ENCODE results near the gene TMED6.

Gene TMED6

GRCh38 chr16:69319826-69320739 lies 31.5 kb downstream of the TMED6 start:
- WGBS, result 95% methylated on average over 27 of the region's 30 CpGs

GRCh38 chr16:69319381-69319780 lies 32.2 kb downstream of the TMED6 start:
- H2AK5ac ChIP-seq (ENCODE audit: low read length, severe bottlenecking), result no peak overlapping the region
- H3K9ac ChIP-seq (ENCODE audit: low read length), result no peak overlapping the region
- no peak overlapping the region for H3K4ac ChIP-seq (ENCODE audit: low read depth in 1 of 2, low read length in 2 of 2)
- no peak overlapping the region for H4K8ac ChIP-seq (ENCODE audit: low read length)
- peaks cover 56% of the 10 kb centered on the region for H3K79me1 ChIP-seq (replicated peaks; ENCODE audit: low read length, poor library complexity, severe bottlenecking)
- no peak overlapping the region for H3K27ac ChIP-seq (ENCODE audit: low read length, poor library complexity, severe bottlenecking)
- peaks cover 92 to 94% of the 10 kb centered on the region in 2 experiments for H3K36me3 ChIP-seq (ENCODE audit: control insufficient read depth in 1 of 2, insufficient read depth in 2 of 2, low read depth in 1 of 2, low read length in 2 of 2)
- H3K4me3 ChIP-seq (ENCODE audit: insufficient read depth in 1 of 2, low read depth in 1 of 2, low read length in 2 of 2), result no peak overlapping the region
- H2BK120ac ChIP-seq (ENCODE audit: low read depth, low read length), result no peak overlapping the region
- H2BK15ac ChIP-seq (ENCODE audit: low read depth, poor library complexity, severe bottlenecking), result no peak overlapping the region
- peaks cover 9% of the 10 kb centered on the region for H3K4me1 ChIP-seq (ENCODE audit: control insufficient read depth, insufficient read depth, low read depth, low read length)
- no peak overlapping the region for H2BK5ac ChIP-seq (ENCODE audit: low read depth, low read length, poor library complexity, severe bottlenecking)
- no peak overlapping the region for H3K23ac ChIP-seq (ENCODE audit: low read length in 2 of 2)
- 97% methylated on average over 8 of the region's 9 CpGs for WGBS
- no peaks in the 10 kb centered on the region for H3K9me3 ChIP-seq (ENCODE audit: control insufficient read depth, low read length)
- H3K4me2 ChIP-seq (ENCODE audit: low read length, poor library complexity, severe bottlenecking), result no peak overlapping the region
- H3K18ac ChIP-seq (ENCODE audit: low read depth in 1 of 2, low read length in 2 of 2), result no peak overlapping the region
- no peak for DNase-seq
- H4K91ac ChIP-seq (ENCODE audit: low read length), result no peak overlapping the region
- no peak overlapping the region for H3K14ac ChIP-seq (ENCODE audit: low read length in 2 of 2)
- no peaks in the 10 kb centered on the region for H3K27me3 ChIP-seq (ENCODE audit: control insufficient read depth in 1 of 2, insufficient read depth in 1 of 2, low read length in 2 of 2)
- no peak overlapping the region for H2BK12ac ChIP-seq (ENCODE audit: low read length in 2 of 2)
- no peak overlapping the region for H2AFZ ChIP-seq (ENCODE audit: low read depth, low read length)

More at GRCh38 chr16:69319826-69320739, 31.5 kb downstream of the TMED6 start:
- no peak overlapping the region for H2BK12ac ChIP-seq (ENCODE audit: low read length in 2 of 2)
- H3K14ac ChIP-seq (ENCODE audit: low read length in 2 of 2), result no peak overlapping the region
- H3K36me3 ChIP-seq (ENCODE audit: control insufficient read depth in 1 of 2, insufficient read depth in 2 of 2, low read depth in 1 of 2, low read length in 2 of 2), result peaks cover 93 to 95% of the 10 kb centered on the region in 2 experiments
- H3K9me3 ChIP-seq (ENCODE audit: control insufficient read depth, low read length), result no peaks in the 10 kb centered on the region
- H3K27ac ChIP-seq (ENCODE audit: low read length, poor library complexity, severe bottlenecking), result no peak overlapping the region
- no peak overlapping the region for H2AK5ac ChIP-seq (ENCODE audit: low read length, severe bottlenecking)
- H3K4me3 ChIP-seq (ENCODE audit: insufficient read depth in 1 of 2, low read depth in 1 of 2, low read length in 2 of 2), result no peak overlapping the region
- no peak overlapping the region for H3K4ac ChIP-seq (ENCODE audit: low read depth in 1 of 2, low read length in 2 of 2)
- DNase-seq, result no peak
- H3K27me3 ChIP-seq (ENCODE audit: control insufficient read depth in 1 of 2, insufficient read depth in 1 of 2, low read length in 2 of 2), result no peaks in the 10 kb centered on the region
- H2BK5ac ChIP-seq (ENCODE audit: low read depth, low read length, poor library complexity, severe bottlenecking), result no peak overlapping the region
- no peak overlapping the region for H4K91ac ChIP-seq (ENCODE audit: low read length)
- H3K79me1 ChIP-seq (replicated peaks; ENCODE audit: low read length, poor library complexity, severe bottlenecking), result peaks cover 52% of the 10 kb centered on the region
- no peak overlapping the region for H2AFZ ChIP-seq (ENCODE audit: low read depth, low read length)
- H3K23ac ChIP-seq (ENCODE audit: low read length in 2 of 2), result no peak overlapping the region
- no peak overlapping the region for H2BK15ac ChIP-seq (ENCODE audit: low read depth, poor library complexity, severe bottlenecking)
- no peak overlapping the region for H3K18ac ChIP-seq (ENCODE audit: low read depth in 1 of 2, low read length in 2 of 2)
- no peak overlapping the region for H3K9ac ChIP-seq (ENCODE audit: low read length)
- H3K4me2 ChIP-seq (ENCODE audit: low read length, poor library complexity, severe bottlenecking), result no peak overlapping the region
- H2BK120ac ChIP-seq (ENCODE audit: low read depth, low read length), result no peak overlapping the region
- H4K8ac ChIP-seq (ENCODE audit: low read length), result no peak overlapping the region
- H3K4me1 ChIP-seq (ENCODE audit: control insufficient read depth, insufficient read depth, low read depth, low read length), result peaks cover 9% of the 10 kb centered on the region

- H3K4me2 ChIP-seq (ENCODE audit: low read length, poor library complexity, severe bottlenecking), result no peak overlapping the region
- no peak overlapping the region for H3K27ac ChIP-seq (ENCODE audit: low read length, poor library complexity, severe bottlenecking)
- no peak overlapping the region for H2BK15ac ChIP-seq (ENCODE audit: low read depth, poor library complexity, severe bottlenecking)
- peaks cover 53% of the 10 kb centered on the region for H3K79me1 ChIP-seq (replicated peaks; ENCODE audit: low read length, poor library complexity, severe bottlenecking)
- WGBS, result 95% methylated on average over 10 of the region's 10 CpGs
- H3K4me3 ChIP-seq (ENCODE audit: insufficient read depth in 1 of 2, low read depth in 1 of 2, low read length in 2 of 2), result peak overlapping the region in 1 of 2 experiments; percentile 7
- no peak overlapping the region for H3K18ac ChIP-seq (ENCODE audit: low read depth in 1 of 2, low read length in 2 of 2)
- no peak overlapping the region for H3K9ac ChIP-seq (ENCODE audit: low read length)
- no peaks in the 10 kb centered on the region for H3K9me3 ChIP-seq (ENCODE audit: control insufficient read depth, low read length)
- H3K4me1 ChIP-seq (ENCODE audit: control insufficient read depth, insufficient read depth, low read depth, low read length), result peaks cover 5% of the 10 kb centered on the region
- no peak overlapping the region for H3K14ac ChIP-seq (ENCODE audit: low read length in 2 of 2)
- no peak overlapping the region for H2BK5ac ChIP-seq (ENCODE audit: low read depth, low read length, poor library complexity, severe bottlenecking)
- no peak for DNase-seq
- H2BK12ac ChIP-seq (ENCODE audit: low read length in 2 of 2), result peak overlapping the region in 1 of 2 experiments; percentile 25
- H2AFZ ChIP-seq (ENCODE audit: low read depth, low read length), result no peak overlapping the region
- no peak overlapping the region for H2BK120ac ChIP-seq (ENCODE audit: low read depth, low read length)
- H3K36me3 ChIP-seq (ENCODE audit: control insufficient read depth in 1 of 2, insufficient read depth in 2 of 2, low read depth in 1 of 2, low read length in 2 of 2), result peaks cover 90 to 93% of the 10 kb centered on the region in 2 experiments
- H3K4ac ChIP-seq (ENCODE audit: low read depth in 1 of 2, low read length in 2 of 2), result peak overlapping the region in 1 of 2 experiments; percentile 17
- peak overlapping the region; percentile 22 for H4K91ac ChIP-seq (ENCODE audit: low read length)
- no peak overlapping the region for H4K8ac ChIP-seq (ENCODE audit: low read length)
- H3K27me3 ChIP-seq (ENCODE audit: control insufficient read depth in 1 of 2, insufficient read depth in 1 of 2, low read length in 2 of 2), result no peaks in the 10 kb centered on the region
- H2AK5ac ChIP-seq (ENCODE audit: low read length, severe bottlenecking), result no peak overlapping the region
- H3K23ac ChIP-seq (ENCODE audit: low read length in 2 of 2), result no peak overlapping the region
These were observed 32.7 kb downstream of the TMED6 start for GRCh38 chr16:69318911-69319289.

GRCh38 chr16:69318177-69318910 lies 33.2 kb downstream of the TMED6 start:
- H3K4me2 ChIP-seq (ENCODE audit: low read length, poor library complexity, severe bottlenecking), result no peak overlapping the region
- no peaks in the 10 kb centered on the region for H3K27me3 ChIP-seq (ENCODE audit: control insufficient read depth in 1 of 2, insufficient read depth in 1 of 2, low read length in 2 of 2)
- peaks cover 51% of the 10 kb centered on the region for H3K79me1 ChIP-seq (replicated peaks; ENCODE audit: low read length, poor library complexity, severe bottlenecking)
- WGBS, result 96% methylated on average over 30 of the region's 30 CpGs
- no peak overlapping the region for H2AFZ ChIP-seq (ENCODE audit: low read depth, low read length)
- no peak overlapping the region for H3K27ac ChIP-seq (ENCODE audit: low read length, poor library complexity, severe bottlenecking)
- no peak overlapping the region for H2AK5ac ChIP-seq (ENCODE audit: low read length, severe bottlenecking)
- peaks cover 3% of the 10 kb centered on the region for H3K4me1 ChIP-seq (ENCODE audit: control insufficient read depth, insufficient read depth, low read depth, low read length)
- H3K9ac ChIP-seq (ENCODE audit: low read length), result no peak overlapping the region
- no peak overlapping the region for H2BK120ac ChIP-seq (ENCODE audit: low read depth, low read length)
- H3K18ac ChIP-seq (ENCODE audit: low read depth in 1 of 2, low read length in 2 of 2), result no peak overlapping the region
- H3K4ac ChIP-seq (ENCODE audit: low read depth in 1 of 2, low read length in 2 of 2), result no peak overlapping the region
- H2BK5ac ChIP-seq (ENCODE audit: low read depth, low read length, poor library complexity, severe bottlenecking), result no peak overlapping the region
- no peak overlapping the region for H2BK15ac ChIP-seq (ENCODE audit: low read depth, poor library complexity, severe bottlenecking)
- H3K9me3 ChIP-seq (ENCODE audit: control insufficient read depth, low read length), result no peaks in the 10 kb centered on the region
- H4K8ac ChIP-seq (ENCODE audit: low read length), result no peak overlapping the region
- H3K23ac ChIP-seq (ENCODE audit: low read length in 2 of 2), result no peak overlapping the region
- no peak overlapping the region for H4K91ac ChIP-seq (ENCODE audit: low read length)
- peaks cover 90 to 91% of the 10 kb centered on the region in 2 experiments for H3K36me3 ChIP-seq (ENCODE audit: control insufficient read depth in 1 of 2, insufficient read depth in 2 of 2, low read depth in 1 of 2, low read length in 2 of 2)
- no peak overlapping the region for H3K4me3 ChIP-seq (ENCODE audit: insufficient read depth in 1 of 2, low read depth in 1 of 2, low read length in 2 of 2)
- DNase-seq, result no peak
- no peak overlapping the region for H3K14ac ChIP-seq (ENCODE audit: low read length in 2 of 2)
- H2BK12ac ChIP-seq (ENCODE audit: low read length in 2 of 2), result no peak overlapping the region
